PFSK-1 (cell line): ENCODE data around the gene FNDC3A.

Experiments used
- POLR2AphosphoS5 ChIP-seq: IDR thresholded peaks from 2 replicates; pipeline ENCODE4 v1.6.1; 2012; ENCODE audit warnings: low read depth, mild to moderate bottlenecking, control low read depth, low read length, moderate library complexity
- REST ChIP-seq, 2 experiments: IDR thresholded peaks; 2 replicates each; pipeline versions ENCODE4 v1.6.1 to v1.8.0; 2011 to 2012; ENCODE audit warnings: low read depth in 2 of 2, low read length in 2 of 2, control low read depth in 1 of 2, inconsistent platforms in 1 of 2, mild to moderate bottlenecking in 1 of 2, moderate library complexity in 1 of 2; ENCODE audit not compliant: insufficient read depth in 1 of 2
- SIN3A ChIP-seq: IDR thresholded peaks from 2 replicates; pipeline ENCODE4 v1.6.1; 2012; ENCODE audit warnings: mild to moderate bottlenecking, low read length, moderate library complexity, borderline replicate concordance; ENCODE audit not compliant: insufficient read depth

GRCh38 chr13:49020328-49020727, 44.6 kb downstream of the FNDC3A start:
- TF ChIP-seq POLR2AphosphoS5, result no peak
- TF ChIP-seq REST (IDR thresholded peaks at IDR 0.05; ENCODE audit: insufficient read depth in 1 of 2, low read depth in 2 of 2, low read length in 2 of 2), result no peak
- TF ChIP-seq SIN3A, result no peak
